Activated effector memory CD4-positive, alpha-beta T cell treated with Interleukin-2 at 50 U/mL for 16 hours (primary cell): ENCODE results near the gene ALS2CL.
"Not testable (repeated sequence)": the region's sequence is repeated elsewhere in the genome, so short reads cannot be mapped to it uniquely, and the experiment has no call there.

ENCODE experiments used
- DNase-seq: peaks from one replicate; pipeline ENCODE4 v3.0.0-alpha.2; 2020

The ALS2CL gene

DNA sequence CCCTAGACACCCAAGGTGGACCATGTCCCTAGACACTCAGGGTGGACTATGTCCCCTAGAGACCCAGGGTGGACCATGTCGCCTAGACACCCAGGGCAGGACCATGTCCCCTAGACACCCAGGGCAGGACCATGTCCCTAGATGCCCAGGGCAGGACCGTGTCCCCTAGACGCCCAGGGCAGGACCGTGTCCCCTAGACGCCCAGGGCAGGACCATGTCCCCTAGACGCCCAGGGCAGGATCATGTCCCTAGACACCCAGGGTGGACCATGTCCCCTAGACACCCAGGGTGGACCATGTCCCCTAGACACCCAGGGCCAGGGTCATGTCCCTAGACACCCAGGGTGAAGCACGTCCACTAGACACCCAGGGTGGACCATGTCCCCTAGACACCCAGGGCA is 10.9 kb upstream of the ALS2CL start:
- not testable (repeated sequence) for DNase-seq

DNA sequence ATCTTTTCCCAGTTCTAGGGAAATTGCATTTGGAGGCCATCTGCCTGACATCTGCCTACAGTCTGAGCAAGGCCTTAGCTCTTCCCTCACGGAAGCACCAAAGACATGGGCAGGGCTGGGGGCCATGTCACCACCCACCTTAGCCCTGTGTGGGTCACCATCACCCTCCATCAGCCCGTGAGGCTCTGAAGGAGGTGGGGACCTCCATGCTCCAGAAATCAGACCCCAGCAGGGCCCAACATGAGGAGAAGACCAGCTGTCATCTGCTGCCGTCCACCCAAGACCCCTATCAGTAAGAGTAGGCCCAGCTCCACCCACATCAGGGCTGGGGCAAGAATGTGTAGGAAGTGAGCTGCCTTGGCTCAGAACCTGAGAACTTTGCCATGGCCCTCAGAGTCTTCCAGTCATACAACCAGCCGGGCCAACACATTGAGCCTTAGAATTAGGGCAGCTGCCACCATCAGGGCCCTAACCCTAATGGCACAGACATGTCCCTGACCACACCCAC is 9.6 kb upstream of the ALS2CL start:
- no peak for DNase-seq

DNA sequence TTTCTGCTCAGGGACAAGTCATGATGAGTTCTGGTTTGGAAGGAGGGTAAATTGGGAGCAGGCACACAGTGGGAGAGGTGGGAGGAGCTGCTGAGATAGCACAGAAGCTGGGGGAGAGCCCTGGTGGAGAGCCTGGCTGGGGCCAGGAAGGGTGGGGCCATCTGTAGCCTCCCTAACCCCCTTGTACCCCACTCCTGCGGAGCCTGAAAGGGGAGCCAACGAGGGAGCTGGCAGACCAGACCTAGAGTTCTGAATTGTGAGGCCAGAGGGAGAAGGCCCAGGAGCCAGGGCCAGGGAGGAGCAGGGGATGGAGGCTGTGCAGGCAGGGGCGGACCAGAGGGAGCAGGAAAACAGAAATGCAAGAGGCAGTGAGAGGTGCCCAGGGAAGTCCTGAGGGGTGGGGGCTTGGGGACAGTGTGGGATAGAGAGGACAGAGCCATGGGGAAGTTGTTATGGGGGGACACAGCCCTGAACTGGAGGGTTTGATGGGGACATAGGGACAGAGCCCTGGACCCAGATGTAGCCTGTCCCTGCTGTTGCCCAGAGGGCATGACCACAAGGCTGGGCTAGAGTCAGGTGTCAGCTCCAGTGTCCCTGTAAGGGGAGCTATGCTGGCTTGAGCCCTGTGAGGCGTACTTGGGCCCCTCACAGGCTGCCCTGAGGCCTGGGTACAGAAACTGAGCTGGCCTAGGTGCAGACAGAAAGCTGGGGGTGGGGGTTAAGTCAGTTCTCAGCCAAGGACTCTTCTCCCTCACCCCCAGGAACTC is 8.9 kb upstream of the ALS2CL start:
- DNase-seq, result no peak

DNA sequence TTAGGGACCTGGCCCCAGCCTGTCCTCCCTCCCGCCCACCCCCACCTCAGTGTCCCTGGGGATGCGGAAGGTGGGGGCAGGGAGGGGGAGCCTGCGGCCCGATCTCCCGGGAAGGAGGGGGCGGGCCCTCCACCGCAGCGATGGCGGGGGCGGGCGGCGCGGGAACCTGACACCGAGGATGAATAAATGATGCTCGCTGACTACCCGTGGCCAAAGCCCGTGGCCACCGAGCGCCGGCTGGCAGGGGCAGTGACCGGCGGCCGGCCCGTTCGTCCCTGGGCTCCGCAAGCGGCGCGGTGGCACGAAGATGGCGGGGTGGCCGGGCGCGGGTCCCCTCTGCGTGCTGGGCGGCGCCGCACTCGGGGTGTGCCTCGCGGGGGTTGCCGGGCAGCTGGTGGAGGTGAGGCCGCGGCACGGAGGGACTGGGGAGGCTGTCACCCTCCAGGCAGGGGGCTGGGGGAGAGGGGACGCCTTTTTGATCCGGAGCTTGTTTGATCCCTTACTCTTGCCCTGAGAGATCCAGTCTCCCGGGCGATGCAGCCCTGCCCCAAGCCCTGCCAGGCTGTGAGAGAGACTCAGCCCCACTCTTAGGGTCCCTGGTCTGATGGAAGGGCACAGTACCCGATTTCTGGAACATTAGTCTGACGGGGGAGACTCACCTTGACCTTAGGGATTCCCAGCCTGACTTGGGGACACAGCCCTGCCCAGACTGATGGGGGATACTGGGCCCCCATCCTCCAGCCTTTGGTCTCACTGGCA is 7.9 kb upstream of the ALS2CL start, which contains the start of gene TMIE:
TMIE (plus strand) TSS at position 212 of the 759 bp plus-strand sequence; CDS start at position 308, 96 bp downstream.
- no peak for DNase-seq

DNA sequence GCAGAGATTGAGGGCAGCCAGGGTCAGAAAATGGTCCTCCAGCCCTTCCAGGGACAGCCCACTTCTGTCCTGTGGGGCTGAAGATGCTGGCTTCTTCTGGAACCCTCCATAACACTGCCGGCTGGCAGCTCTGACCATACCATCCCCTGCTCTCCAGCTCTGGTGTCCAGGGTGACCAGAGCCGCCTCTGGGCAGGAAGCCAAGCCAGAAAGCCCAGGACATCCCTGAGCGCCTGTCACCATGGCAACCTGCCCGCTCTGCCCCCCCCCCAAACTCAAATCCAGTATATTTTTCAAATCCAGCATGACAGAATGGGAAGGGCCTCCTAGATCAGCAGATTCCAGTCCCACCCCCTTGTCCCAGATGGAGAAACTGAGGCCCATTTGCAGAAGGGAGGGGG is 7.3 kb upstream of the ALS2CL start:
- DNase-seq, result no peak

DNA sequence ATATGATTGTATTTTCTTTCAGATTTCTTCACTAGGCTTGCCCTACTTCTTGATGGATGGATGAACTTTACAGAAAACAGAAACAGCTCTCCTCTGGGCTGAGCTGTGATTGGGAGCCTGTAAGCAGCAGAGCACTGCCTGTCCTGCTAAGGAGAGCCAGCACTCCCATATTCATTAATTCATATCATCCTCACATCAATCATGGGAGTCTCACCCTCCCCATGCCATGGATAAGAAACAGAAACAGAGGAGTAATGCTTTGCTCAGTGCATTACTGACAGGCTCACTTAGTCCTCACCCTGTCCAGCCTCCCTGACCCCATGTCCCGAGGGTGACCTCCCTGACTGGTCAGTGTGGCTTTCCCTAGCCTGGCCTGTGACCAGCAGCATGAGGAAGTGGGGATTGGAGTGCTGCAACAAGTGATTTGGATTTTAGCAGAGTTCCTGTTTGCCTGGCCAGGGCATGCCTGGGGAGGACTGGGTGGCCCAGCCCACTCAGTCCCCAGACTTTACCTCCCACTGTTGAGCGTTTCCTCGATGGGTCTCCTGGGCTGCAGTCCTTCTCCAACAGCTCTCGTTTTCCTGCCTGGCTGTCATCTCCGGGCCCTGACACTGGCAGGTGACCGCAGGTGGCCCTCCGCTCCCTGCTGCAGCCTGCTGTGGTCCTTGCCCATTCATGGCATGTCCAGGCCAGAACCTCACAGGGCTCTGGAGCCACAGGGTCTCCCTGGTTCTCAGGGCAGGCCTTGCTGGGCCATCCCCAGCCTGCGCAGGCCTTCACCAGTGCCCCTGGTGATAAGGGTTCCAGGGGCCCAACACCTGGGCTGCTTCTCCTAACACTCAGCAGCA is 6.4 kb upstream of the ALS2CL start:
- DNase-seq, result no peak

DNA sequence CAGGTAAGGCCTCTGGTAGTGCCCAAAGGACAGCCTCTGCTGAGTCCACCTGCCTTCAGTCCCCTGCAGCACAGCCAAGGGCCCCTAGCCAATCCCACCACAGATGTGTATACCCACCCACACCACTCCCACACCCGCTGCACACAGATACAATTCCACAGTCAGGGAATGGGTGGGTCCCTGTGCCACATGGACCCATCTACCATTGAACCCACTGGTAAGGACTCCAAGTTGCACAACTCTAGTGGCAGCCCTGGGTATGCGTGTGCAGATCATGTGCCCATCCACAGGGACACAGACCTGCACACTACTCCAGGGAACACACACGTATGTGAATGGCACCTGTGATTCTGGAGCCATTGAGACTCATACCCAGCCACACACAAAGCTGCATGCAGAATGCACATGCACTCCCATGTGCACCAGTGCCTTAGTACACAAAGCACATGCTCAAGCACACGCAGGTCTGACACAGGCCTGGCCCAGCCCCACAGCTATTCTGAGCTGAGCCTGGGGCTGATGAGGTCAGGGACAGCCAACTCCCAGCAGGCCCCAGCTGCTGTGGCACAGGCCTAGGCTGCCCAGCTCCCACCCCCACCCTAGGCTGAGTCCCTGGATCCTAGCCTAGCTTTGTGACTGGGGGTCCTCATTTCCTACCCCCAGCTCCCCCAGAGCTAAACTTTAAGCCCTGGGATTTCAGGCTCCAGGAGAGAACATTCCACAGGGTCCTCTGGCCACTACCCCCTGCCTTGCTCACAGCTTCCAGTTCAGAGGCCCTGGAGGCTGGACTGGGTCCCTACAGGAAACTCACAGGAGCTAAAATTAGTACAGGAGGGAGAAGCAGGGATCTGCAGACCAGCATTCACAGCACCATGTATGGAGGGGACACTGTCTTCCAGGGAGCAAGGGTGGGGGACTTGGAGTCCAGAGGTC is 2.7 kb upstream of the ALS2CL start:
- DNase-seq, result no peak

DNA sequence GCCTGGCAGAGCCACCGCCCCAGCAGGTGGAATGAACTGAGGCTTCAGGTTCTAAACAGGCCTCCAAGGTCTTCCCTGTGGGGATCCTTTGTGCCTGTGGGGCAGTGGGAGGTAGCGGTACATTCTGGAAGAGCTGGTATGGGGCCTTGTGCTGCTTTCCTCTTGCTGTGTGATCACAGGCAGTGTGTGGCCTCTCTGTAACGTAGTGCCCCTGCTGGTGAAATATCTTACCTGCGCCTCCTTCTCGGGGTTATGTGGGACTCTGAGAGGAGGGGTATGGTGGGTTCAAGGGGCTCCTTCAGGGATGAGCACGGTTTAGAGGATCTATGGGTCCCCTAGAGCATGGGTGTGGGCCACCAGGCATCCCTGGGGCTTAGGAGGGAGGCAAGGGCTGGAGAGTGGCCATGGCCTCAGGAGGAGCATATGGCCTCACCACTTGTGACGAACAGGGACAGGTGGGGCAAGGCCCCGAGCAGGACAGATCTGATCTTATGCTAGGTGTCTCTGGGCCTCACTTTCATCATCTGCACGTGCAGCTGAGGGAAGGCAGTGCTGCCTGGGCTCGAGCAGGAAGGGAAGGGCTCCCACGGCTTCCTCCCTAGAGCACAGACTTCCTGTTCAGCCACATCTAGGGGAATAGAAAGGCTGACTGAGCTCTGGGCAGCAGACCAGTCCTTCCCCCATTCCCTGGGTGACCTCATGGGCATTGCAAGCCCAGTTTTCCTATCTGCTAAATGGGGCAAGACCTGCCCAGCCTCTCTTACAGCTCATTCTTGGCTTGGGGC is 1.9 kb upstream of the ALS2CL start:
- peak; percentile 35 for DNase-seq

DNA sequence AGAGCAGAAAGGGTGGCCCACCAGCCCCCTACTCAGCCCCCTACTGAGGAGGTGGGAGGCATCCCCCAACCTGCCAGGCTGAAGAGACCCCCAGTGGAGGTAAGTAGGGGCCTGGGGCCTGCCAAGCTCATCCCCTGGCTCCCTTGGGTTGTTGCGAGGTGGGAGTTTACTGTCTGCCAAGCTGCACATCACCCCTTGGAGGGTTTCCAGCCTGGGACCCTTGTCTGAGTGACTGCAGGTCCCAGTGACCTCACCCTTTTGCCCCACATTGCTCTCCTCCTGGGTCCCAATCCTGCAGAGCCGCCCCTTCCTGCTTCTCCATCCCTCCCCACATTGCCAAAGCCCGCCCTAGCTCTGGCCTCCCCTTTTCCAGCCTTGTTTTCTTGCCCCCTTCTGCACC is 1.0 kb upstream of the ALS2CL start:
- DNase-seq, result no peak

DNA sequence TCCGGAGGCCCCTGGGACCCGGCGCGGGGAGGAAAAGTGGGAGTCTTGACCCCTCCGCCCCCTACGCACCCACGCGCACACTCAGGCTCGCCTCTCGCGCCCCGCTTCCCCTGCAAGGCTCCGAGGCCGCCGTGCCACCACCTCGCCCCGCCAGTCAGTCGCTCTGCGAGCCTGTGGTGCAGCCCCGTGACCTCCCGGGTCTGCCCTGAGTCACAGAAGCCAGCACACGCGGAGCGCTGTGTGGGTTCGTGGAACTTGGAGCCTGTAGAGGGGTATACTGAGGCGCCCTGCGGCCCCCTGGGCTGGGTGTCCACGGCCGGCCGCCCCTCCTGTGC is 380 bp upstream of the ALS2CL start:
- no peak for DNase-seq

DNA sequence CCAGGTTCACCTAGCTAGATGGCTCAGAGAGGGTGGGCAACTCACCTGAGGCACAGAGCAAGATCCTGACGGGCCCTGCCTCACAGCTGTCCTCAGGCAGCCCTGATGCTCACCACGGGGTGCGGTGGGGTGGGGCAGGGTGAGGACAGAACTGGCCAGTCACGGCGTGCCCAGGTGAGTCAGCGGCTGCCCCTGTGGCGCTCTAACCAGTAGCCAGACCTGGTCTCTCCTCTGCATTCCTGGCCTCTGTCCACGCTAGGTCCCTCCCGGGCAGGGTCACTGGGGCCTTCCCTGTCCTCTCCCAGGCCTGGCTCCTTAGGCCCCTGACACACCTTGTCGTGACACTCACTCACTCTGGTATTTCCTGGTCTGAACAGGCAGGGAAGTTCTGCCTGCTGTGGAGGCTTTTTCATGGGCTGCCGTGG is 901 bp downstream of the ALS2CL start:
- DNase-seq, result no peak

DNA sequence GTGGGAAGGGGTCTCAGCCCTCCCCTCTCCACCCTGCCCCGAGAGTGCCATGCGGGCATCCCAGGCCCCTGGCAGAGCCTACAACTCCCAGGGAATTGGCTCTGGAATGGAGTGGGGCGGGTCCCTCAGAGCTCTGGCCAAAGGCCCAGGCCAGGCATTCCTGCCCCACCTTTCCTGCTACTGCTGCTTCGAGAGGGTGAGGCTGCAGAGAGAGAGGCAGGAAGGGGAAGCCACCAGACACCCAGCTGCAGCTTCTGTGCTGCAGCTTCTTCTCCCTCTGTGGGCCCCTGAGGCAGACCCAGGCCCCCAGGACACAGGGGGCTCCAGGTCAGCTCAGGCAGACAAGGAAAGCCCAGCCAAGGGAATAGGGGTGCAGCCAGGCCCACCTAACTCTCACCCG is 2.7 kb downstream of the ALS2CL start:
- no peak for DNase-seq

DNA sequence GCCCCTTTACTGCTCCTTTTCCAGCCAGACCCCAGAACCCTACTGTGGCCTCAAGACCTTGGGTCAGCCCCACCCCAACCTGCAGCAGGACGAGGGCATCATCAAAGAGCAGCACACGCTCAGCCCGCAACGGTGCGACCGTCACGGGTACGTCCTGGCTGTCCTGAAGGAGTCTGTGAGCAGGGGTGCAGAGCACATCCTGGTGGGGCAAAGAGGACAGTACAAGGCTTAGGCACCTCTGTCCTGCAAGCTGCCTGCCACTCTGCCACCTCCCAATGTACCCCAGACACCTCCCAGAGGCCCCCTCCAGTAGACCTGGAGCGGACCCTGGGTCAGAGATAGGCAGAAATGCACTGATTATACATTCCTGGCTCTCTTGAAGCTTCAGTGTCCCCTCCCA is 8.0 kb downstream of the ALS2CL start:
- no peak for DNase-seq

DNA sequence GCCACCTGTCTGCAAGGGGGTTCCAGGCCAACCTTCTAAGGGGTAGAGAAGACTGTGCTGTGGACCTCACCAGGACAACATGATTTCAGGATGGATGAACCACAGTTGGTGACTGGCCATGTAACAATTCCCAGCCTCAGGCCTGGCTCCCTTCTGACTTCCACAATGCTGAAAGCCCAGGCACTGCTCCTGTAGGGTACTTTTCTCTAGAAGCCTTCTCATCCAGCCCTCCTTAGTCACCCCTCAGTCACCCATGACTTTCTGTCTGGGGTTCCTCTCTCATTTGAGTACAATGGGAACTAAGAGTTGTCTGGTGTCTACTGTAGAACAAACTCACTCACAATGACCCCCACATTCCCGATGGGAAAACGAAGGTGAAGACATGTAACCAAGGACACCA is 8.6 kb downstream of the ALS2CL start:
- DNase-seq, result no peak

DNA sequence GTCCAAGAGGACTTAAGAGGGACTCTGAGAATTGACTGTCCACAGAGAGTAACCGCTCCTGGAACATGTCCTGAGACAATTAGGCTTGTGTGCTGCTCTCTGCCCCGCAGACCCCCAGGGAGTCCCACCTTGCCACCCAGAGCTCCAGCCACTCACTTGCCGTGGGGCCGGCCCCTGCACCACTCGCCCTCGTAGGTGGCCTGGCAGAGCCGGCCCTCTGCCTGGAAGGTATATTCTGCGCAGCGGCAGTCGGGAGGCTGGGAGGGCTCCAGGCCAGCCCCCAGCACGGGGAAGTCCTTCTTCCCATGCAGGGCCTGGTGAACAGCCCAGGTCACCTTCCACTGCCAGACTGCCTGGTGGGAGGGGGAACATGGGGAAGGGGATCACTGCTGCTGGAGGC is 10.5 kb downstream of the ALS2CL start:
- no peak for DNase-seq

DNA sequence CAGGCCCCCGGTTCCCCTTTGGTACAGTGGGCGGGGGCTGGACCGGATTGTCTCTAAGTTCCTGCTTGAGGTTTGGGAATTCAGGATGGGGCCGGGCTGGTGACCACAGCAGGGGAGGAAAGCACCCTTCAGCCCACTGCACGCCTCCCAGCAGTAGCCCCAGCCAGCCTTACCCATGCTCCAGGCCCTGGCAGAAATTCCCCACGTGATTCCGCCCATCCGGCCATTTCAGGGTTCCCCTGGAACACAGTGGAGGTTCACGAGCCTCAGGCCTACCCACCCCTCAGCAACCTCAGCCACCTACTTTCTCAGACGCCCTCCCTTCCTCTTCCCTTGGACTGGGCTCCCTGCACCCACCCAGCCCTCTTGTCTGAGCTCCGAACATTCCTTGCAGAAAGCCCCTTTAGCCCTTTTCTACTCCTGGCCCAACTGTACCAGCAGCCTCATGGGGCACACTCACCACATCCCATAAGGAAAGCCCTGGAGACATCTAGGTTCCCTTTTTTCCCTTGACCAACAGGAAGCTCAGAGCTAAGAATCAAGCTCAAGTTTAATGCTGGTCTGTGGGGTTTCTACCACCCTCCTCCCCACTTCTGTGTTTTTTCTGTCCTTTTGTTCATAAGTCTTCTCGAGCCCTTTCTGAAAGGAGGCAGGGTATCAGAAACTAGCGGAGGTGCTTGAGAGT is 11.5 kb downstream of the ALS2CL start:
- DNase-seq, result no peak

DNA sequence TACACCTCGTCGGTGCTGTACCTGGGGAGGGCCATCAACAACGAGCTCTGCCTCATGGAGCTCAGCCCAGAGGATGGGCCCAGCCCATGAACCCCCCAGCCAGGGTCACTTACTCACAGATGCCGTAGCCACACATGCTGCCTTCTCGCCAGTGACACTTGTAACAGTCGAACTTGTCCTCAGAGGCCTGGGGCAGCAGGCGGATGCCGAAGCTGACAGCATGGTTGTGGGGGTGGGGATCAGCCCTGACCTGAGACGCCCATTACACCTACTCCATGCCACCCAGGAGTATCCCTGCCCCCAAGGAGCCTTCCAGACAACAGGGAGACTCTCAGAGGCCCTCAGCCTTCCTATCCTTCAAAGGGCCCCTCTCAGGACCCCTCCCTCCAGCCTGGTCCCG is 12.1 kb downstream of the ALS2CL start:
- no peak for DNase-seq

DNA sequence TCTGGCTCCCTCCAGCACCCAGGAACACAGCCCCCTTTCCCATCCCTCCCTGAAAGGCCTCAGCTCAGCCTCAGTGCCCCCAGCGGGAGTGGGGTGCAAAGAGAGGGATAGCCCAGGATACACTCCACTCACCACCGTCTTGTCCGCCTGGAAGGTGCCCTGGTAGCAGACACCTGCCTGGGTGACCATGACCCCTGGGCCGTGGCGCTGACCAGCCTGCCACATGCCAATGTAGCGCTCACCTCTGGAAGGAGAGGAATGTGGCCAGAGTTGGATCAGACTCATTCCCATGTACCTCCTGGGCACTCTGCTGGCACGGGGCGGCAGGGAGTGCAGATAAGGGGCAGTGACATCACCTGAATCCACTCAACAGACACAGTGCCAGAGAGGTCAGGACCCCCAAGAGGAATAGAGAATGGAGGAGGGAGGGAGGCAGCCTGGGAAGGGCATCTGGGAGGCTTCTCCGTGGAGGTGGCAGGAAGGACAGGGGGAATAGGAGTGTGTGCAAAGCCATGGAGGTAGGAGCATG is 13.1 kb downstream of the ALS2CL start:
- no peak for DNase-seq

DNA sequence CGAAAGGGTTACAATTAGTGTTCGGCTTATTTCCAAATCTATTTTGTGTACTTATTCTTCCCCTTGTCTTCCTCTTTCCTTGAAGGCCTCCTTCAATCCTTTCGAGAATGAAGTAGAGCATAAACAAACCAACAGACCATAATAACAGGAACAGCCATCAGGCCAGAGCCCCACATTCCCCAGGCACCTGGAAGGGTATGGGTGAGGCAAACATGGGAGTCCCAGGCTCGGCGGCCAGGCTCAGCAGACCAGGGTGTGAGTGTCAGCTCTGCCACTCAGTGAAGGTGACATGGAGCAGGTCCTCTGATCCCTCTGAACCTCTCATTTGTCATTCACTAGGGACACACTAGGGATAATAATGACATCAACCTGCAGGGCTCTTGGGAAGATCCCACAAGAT is 13.8 kb downstream of the ALS2CL start:
- no peak for DNase-seq

DNA sequence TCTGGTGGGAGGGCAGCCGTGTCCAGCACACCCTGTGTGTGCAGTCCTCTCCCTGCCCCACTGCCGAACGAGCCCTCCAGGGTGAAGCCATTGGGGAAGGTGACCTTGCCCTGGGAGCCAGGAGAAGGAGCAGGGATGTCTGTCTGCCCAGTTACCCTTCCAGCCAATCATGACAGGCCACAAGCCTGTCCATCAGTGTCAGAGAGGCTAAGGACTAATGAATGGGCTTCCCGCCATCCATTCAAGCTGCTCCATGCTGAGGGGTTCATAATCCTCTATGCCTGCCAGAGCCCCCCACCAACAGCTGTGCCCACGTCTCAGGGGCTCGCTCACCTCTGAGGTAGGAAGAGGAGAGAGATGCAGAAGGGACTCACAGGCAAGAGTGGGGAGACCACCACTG is 15.2 kb downstream of the ALS2CL start:
- no peak for DNase-seq

DNA sequence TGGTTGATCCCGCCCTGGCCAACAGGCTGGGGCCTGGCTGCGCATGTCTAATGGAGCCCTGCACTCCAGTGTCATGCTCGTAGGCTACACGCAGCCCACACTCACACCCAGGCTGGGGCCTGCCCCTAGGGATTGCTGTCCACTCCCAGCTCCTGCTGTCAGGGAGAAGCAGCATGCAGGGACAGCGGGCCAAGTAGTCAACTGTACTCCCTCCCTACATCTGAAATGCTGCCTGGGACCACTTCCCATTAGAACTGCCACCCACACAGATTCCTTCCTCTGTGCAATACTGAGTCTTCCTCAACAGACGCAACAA is 16.1 kb downstream of the ALS2CL start:
- no peak for DNase-seq
